ENCODE data around the gene TMEM182. TPM values are rescaled to one million over a fixed set of nuclear protein-coding genes. Genes with fewer than 3 reads are reported as not detected.

The TMEM182 gene
- total RNA-seq, 1 donor from 2014 or later: 3.7 TPM

- TF ChIP-seq CTCF (IDR thresholded peaks at IDR 0.05): no peak
- no peak for DNase-seq
- intact Hi-C loops (cut with DNase I): no loop called here
These were observed 20.4 kb downstream of the TMEM182 start for GRCh38 chr2:102782187-102782586.

GRCh38 chr2:102782933-102783332 is 21.1 kb downstream of the TMEM182 start:
- intact Hi-C loops (cut with DNase I): no loop called here
- Histone ChIP-seq H3K27ac (no peak overlapping the region), H3K9me3 (no peaks in the 10 kb centered on the region), H3K27me3 (ENCODE audit: low read depth) (no peaks in the 10 kb centered on the region), H3K4me3 (no peak overlapping the region), H3K4me1 (no peaks in the 10 kb centered on the region), H3K36me3 (no peaks in the 10 kb centered on the region)
- no peak for DNase-seq
- no peak for TF ChIP-seq CTCF (IDR thresholded peaks at IDR 0.05)
- ATAC-seq: no peak

More at GRCh38 chr2:102782187-102782586, 20.4 kb downstream of the TMEM182 start:
- Histone ChIP-seq H3K4me1 (no peaks in the 10 kb centered on the region), H3K36me3 (no peaks in the 10 kb centered on the region), H3K9me3 (no peaks in the 10 kb centered on the region), H3K4me3 (no peak overlapping the region), H3K27ac (no peak overlapping the region), H3K27me3 (ENCODE audit: low read depth) (no peaks in the 10 kb centered on the region)
- ATAC-seq: no peak

GRCh38 chr2:102783506-102784183 is 21.8 kb downstream of the TMEM182 start:
- DNase-seq (no peak), ATAC-seq (no peak)
- TF ChIP-seq CTCF (IDR thresholded peaks at IDR 0.05): no peak
- Histone ChIP-seq H3K9me3 (no peaks in the 10 kb centered on the region), H3K27ac (no peak overlapping the region), H3K27me3 (ENCODE audit: low read depth) (no peaks in the 10 kb centered on the region), H3K4me3 (no peak overlapping the region), H3K4me1 (no peaks in the 10 kb centered on the region), H3K36me3 (no peaks in the 10 kb centered on the region)
- intact Hi-C loops (cut with DNase I): no loop called here

GRCh38 chr2:102784940-102785339 is 23.1 kb downstream of the TMEM182 start:
- intact Hi-C loops (cut with DNase I): no loop called here
- no peaks in the 10 kb centered on the region for H3K4me1 ChIP-seq
- TF ChIP-seq CTCF (IDR thresholded peaks at IDR 0.05): no peak
- H3K36me3 ChIP-seq: no peaks in the 10 kb centered on the region
- DNase-seq (no peak), ATAC-seq (no peak)
- H3K4me3 ChIP-seq: no peak overlapping the region
- H3K9me3 ChIP-seq: no peaks in the 10 kb centered on the region
- no peak overlapping the region for H3K27ac ChIP-seq
- H3K27me3 ChIP-seq (ENCODE audit: low read depth): no peaks in the 10 kb centered on the region

- intact Hi-C loops (cut with DNase I): no loop called here
- H3K36me3 ChIP-seq: no peaks in the 10 kb centered on the region
- TF ChIP-seq CTCF (IDR thresholded peaks at IDR 0.05): no peak
- H3K4me1 ChIP-seq: no peaks in the 10 kb centered on the region
- no peaks in the 10 kb centered on the region for H3K9me3 ChIP-seq
- ATAC-seq (no peak), DNase-seq (no peak)
- no peak overlapping the region for H3K27ac ChIP-seq
- H3K27me3 ChIP-seq (ENCODE audit: low read depth): no peaks in the 10 kb centered on the region
- H3K4me3 ChIP-seq: no peak overlapping the region
These were observed 26.5 kb downstream of the TMEM182 start for GRCh38 chr2:102788216-102788884.
